Immature natural killer cell (primary cell): ENCODE measurements around the gene TRIM28. TPM values are rescaled to one million over a fixed set of nuclear protein-coding genes. Genes with fewer than 3 reads are reported as not detected.

Source experiments
- DNase-seq, 3 donors: peaks; one replicate each; pipeline ENCODE4 v3.0.0; 2022; ENCODE audit warnings: mixed read lengths in 1 of 3
- H3K27ac Mint-ChIP-seq, 6 donors: one replicate each; pipeline ENCODE4 v1.8.0; 2020; ENCODE audit warnings: mixed read lengths in 6 of 6, mild to moderate bottlenecking in 5 of 6, inconsistent platforms in 4 of 6, moderate library complexity in 3 of 6
- H3K27me3 Mint-ChIP-seq, 3 donors: one replicate each; pipeline ENCODE4 v1.8.0; 2020 to 2021; ENCODE audit warnings: low read depth in 3 of 3, mild to moderate bottlenecking in 3 of 3, mixed read lengths in 3 of 3, moderate library complexity in 3 of 3, inconsistent platforms in 1 of 3
- H3K36me3 Mint-ChIP-seq, 3 donors: one replicate each; pipeline ENCODE4 v1.8.0; 2020; ENCODE audit warnings: mixed read lengths in 3 of 3, inconsistent platforms in 2 of 3, mild to moderate bottlenecking in 2 of 3
- H3K4me1 Mint-ChIP-seq, 2 donors: one replicate each; pipeline ENCODE4 v1.8.0; 2020; ENCODE audit warnings: inconsistent platforms in 2 of 2, mild to moderate bottlenecking in 2 of 2, mixed read lengths in 2 of 2, moderate library complexity in 1 of 2
- H3K4me3 Mint-ChIP-seq, 5 donors: one replicate each; pipeline ENCODE4 v1.8.0; 2020; ENCODE audit warnings: mild to moderate bottlenecking in 5 of 5, mixed read lengths in 5 of 5, inconsistent platforms in 3 of 5, moderate library complexity in 3 of 5
- H3K9me3 Mint-ChIP-seq, 6 donors: one replicate each; pipeline ENCODE4 v1.8.0; 2020; ENCODE audit warnings: mild to moderate bottlenecking in 6 of 6, mixed read lengths in 6 of 6, inconsistent platforms in 4 of 6, moderate library complexity in 3 of 6
- polyA plus RNA-seq, 3 donors: library from polyadenylated mRNA; unstranded; fragments of 300-500 nt; fragmentation: Illumina TruSeq; gene quantifications; one replicate each; pipeline ENCODE4 v1.2.3, GENCODE V29; 2021

The TRIM28 gene
- polyA plus RNA-seq, 3 donors from 2014 or later, result 34.3 to 36.3 (median 35.7) TPM

DNA sequence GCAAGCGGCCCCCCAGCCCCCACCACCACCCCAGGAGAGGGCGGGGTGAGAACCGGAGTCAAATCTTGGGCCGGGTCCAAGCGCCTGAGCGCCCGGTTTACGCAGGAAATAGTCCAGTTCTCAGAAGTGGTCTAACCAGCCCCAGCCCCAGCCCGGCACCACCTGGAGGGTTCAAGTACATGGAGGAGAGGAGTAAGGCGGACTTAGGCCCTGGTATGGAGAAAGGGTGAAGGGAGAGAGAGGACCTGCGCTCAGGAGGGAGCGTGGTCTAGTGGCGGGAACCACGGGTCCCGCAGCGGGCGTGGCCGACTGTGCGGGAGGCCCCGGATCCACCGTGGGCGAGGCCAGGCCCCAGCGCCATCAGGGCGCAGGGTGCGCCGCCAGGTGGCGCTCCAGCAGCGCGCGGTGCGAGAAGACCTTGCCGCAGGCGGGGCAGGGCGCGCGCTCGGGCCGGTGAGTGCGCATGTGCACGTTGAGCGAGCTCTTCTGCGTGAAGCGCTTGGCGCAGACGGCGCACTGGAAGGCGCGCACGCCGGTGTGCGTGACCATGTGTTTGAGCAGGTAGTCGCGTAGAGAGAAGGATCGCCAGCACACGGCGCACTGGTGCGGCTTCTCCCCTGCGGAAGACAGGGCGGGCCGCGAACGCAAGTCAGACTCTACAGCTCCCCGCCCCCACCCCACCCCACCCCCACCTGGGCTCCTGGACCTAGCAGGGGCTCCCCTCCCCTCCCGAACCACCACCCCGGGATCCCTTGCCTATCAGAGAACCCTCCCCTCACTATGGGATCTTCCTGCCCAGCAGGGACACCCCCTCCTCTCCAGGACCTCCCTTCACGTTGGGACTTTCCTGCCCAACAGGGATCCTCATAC, 29.9 kb upstream of the TRIM28 start:
- peak; percentile 87 to 91 (median 91) for DNase-seq
- peaks cover 0 to 5% (median 3%) of the 10 kb centered on the region in 3 donors for H3K36me3 Mint-ChIP-seq
- H3K27me3 Mint-ChIP-seq, result peaks cover 0 to 8% (median 3%) of the 10 kb centered on the region in 3 donors
- peak overlapping the region; percentile 46 to 79 (median 65) for H3K27ac Mint-ChIP-seq
- H3K4me1 Mint-ChIP-seq, result peaks cover 17 to 28% of the 10 kb centered on the region in 2 donors
- no peaks in the 10 kb centered on the region for H3K9me3 Mint-ChIP-seq
- H3K4me3 Mint-ChIP-seq, result peak overlapping the region; percentile 76 to 83 (median 81)

- Mint-ChIP-seq H3K4me1 (peaks cover 23 to 35% of the 10 kb centered on the region in 2 donors), H3K36me3 (peaks cover 0 to 5% (median 4%) of the 10 kb centered on the region in 3 donors), H3K9me3 (no peaks in the 10 kb centered on the region), H3K4me3 (peak overlapping the region; percentile 54 to 83 (median 81)), H3K27me3 (peaks cover 4 to 14% (median 9%) of the 10 kb centered on the region in 3 donors), H3K27ac (peak overlapping the region in 5 of 6 donors; percentile 40 to 79 (median 62))
- DNase-seq, result no peak
Observed at GRCh38 chr19:58514564-58515022, 29.3 kb upstream of the TRIM28 start.

GRCh38 chr19:58515259-58515658, 28.6 kb upstream of the TRIM28 start:
- no peak for DNase-seq
- H3K4me3 Mint-ChIP-seq, result peak overlapping the region in 4 of 5 donors; percentile 16 to 57 (median 35)
- peak overlapping the region in 4 of 6 donors; percentile 18 to 49 (median 41) for H3K27ac Mint-ChIP-seq
- H3K36me3 Mint-ChIP-seq, result peaks cover 0 to 5% (median 4%) of the 10 kb centered on the region in 3 donors
- peaks cover 10 to 19% (median 13%) of the 10 kb centered on the region in 3 donors for H3K27me3 Mint-ChIP-seq
- H3K4me1 Mint-ChIP-seq, result peaks cover 30 to 42% of the 10 kb centered on the region in 2 donors
- no peaks in the 10 kb centered on the region for H3K9me3 Mint-ChIP-seq

DNA sequence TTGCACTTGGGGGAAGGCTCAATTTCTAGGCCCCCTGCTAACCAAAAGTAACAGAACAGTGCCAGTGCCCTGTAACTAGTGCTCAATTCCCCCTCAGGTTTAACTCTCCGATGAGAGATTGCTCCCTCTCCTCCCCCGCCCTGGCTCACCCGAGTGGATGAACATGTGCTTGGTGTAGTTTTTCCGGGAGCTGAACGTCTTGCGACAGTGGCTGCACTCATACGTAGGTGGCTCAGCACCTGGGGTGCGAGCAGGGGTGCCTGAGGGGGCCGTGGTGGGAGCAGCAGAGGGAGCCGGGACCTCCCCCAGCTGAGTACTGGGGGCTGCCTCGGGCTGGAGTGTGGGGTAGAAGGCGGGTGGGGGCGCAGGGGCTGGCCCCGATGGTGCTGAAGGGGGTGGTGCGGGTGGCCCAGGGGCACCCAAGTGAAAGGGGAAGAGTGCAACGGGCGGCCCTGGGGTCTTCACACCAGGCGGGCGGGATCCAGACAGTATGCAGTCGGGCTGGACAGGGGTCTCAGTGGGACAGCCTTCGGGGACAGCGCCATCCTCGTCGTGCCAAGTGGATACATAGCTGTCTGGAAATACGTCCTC, 27.5 kb upstream of the TRIM28 start:
- H3K4me3 Mint-ChIP-seq, result no peak overlapping the region
- H3K4me1 Mint-ChIP-seq, result peaks cover 34 to 45% of the 10 kb centered on the region in 2 donors

GRCh38 chr19:58516964-58517833, 26.7 kb upstream of the TRIM28 start:
- peaks cover 0 to 5% (median 4%) of the 10 kb centered on the region in 3 donors for H3K36me3 Mint-ChIP-seq
- no peak for DNase-seq
- peak overlapping the region in 1 of 5 donors; percentile 27 for H3K4me3 Mint-ChIP-seq
- H3K27me3 Mint-ChIP-seq, result peaks cover 12 to 19% (median 13%) of the 10 kb centered on the region in 3 donors
- H3K4me1 Mint-ChIP-seq, result peaks cover 34 to 45% of the 10 kb centered on the region in 2 donors
- peak overlapping the region in 1 of 6 donors; percentile 74 for H3K27ac Mint-ChIP-seq
- no peaks in the 10 kb centered on the region for H3K9me3 Mint-ChIP-seq

More for the DNA sequence above, 27.5 kb upstream of the TRIM28 start:
- Mint-ChIP-seq H3K27ac (no peak overlapping the region), H3K9me3 (no peaks in the 10 kb centered on the region), H3K27me3 (peaks cover 12 to 19% (median 13%) of the 10 kb centered on the region in 3 donors), H3K36me3 (peaks cover 0 to 5% (median 4%) of the 10 kb centered on the region in 3 donors)
- no peak for DNase-seq

GRCh38 chr19:58518256-58519086, 25.4 kb upstream of the TRIM28 start:
- peaks cover 34 to 45% of the 10 kb centered on the region in 2 donors for H3K4me1 Mint-ChIP-seq
- no peaks in the 10 kb centered on the region for H3K9me3 Mint-ChIP-seq
- H3K27me3 Mint-ChIP-seq, result peaks cover 12 to 17% (median 13%) of the 10 kb centered on the region in 3 donors
- peak overlapping the region; percentile 91 to 96 (median 91) for H3K4me3 Mint-ChIP-seq
- peaks cover 0 to 5% (median 4%) of the 10 kb centered on the region in 3 donors for H3K36me3 Mint-ChIP-seq
- H3K27ac Mint-ChIP-seq, result peak overlapping the region; percentile 96 to 99 (median 97)
- no peak for DNase-seq

DNA sequence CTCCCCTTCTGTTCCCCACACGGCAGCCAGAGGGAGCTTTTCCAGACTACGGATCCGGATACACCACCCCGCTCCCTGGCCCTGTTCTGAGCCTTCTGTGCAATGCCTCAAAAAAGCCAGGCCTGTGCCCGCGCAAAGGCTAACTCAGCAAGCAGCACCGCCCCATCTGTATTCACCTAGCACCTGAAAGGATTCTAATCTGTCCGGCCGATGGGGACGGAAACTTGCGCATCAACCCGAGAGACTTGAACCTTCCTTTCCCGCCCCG, 24.8 kb upstream of the TRIM28 start:
- Mint-ChIP-seq H3K27me3 (peaks cover 12 to 15% (median 13%) of the 10 kb centered on the region in 3 donors), H3K4me3 (peak overlapping the region; percentile 91 to 96 (median 91)), H3K27ac (peak overlapping the region; percentile 96 to 99 (median 97)), H3K9me3 (no peaks in the 10 kb centered on the region), H3K4me1 (peaks cover 32 to 42% of the 10 kb centered on the region in 2 donors), H3K36me3 (peaks cover 0 to 5% (median 4%) of the 10 kb centered on the region in 3 donors)
- peak in 1 of 3 donors; percentile 38 for DNase-seq

DNA sequence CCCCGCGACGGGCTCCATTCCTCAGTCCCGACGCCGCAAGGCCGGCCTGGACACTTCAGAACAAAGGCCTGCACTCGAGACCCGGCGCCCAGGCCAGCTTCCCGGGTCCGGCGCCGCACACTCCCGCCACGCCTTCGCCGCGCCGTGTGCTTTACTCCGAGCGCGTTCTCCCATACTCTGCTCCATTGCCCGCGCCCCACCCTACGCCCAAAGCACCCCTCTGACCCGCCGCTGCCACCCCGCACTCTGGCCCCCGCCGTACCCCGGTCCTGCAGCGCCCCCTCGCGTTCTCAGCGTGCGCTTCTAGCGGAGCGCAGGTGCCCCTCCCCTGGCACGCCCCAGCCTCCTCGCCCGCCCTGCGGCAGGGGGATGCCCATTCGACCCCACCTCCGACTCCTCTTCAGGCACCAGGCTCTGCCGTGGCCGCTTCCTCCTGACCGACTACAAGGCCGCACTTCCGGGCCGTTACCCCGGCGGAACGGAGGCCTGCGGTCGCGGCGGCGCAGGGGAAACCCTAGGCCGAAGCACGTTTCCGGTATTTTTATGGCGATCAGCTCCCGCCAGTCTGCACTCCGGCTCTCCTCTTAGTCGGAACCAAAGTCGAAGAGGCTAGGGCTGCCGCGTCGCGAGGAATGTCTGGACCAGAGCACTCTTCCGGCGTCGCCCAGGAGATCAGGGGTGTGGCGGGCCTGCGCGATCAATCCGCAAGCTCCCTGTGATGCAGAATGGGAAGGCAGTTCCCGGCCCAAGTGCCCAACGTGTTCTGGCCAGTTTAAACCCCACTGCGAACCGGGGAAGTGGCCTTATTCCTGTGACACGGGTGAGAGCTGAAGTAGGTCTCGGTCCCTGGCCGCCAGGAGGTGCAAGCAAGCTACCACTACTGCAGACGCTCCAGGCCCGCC, 24.3 kb upstream of the TRIM28 start, which contains the start of gene ZBTB45:
Gene ZBTB45, minus strand, starts transcription at position 456 of the 902 bp plus-strand sequence. CDS start 2,137 bp downstream, outside the sequence.
- peak; percentile 91 to 93 (median 93) for DNase-seq
- Mint-ChIP-seq H3K36me3 (peaks cover 0 to 5% (median 4%) of the 10 kb centered on the region in 3 donors), H3K9me3 (no peaks in the 10 kb centered on the region), H3K4me3 (peak within 1 kb of the TSS; percentile 91 to 96 (median 91)), H3K27me3 (peaks cover 12 to 13% (median 12%) of the 10 kb centered on the region in 3 donors), H3K4me1 (peaks cover 29 to 37% of the 10 kb centered on the region in 2 donors), H3K27ac (peak within 1 kb of the TSS; percentile 96 to 99 (median 97))

DNA sequence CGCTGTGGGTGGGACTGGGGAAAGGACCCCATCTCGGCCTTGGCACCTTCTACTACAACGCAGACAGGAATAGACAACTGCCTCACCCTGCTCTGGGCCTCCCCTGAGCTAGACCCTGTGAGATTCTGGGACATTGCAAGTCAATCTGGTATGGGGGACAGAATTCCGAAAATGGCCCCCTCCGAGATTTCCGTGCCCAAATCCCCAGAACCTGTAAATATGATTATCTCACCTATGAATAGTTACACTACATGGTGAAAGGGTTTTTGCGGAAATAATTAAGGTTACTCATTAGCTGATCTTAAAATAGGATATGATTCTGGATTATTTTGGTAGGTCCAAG, 23.6 kb upstream of the TRIM28 start:
- Mint-ChIP-seq H3K27me3 (peaks cover 12% of the 10 kb centered on the region in 3 donors), H3K36me3 (peaks cover 0 to 5% (median 4%) of the 10 kb centered on the region in 3 donors), H3K9me3 (no peaks in the 10 kb centered on the region), H3K4me3 (peak overlapping the region; percentile 91 to 96 (median 91)), H3K4me1 (peaks cover 29 to 37% of the 10 kb centered on the region in 2 donors), H3K27ac (peak overlapping the region; percentile 96 to 99 (median 97))
- no peak for DNase-seq

DNA sequence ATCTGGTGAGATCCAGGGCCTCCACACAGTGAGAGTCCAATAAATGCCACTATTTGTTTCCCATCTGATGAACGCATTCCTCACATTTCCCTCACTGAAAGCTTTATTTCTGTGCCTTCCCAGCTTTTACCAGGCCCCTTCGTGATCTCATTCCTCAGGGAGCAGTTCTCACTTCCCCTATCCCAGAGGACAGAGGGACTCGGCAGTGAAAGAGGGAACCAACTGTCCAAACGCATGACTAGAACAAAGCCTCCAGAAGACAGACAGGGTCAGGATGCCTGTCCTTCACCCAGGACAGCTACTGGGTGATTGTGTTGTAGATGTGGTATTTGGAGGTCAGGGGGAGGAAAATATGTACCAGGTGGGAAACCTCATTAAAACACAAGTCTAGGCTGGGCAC, 22.2 kb upstream of the TRIM28 start:
- Mint-ChIP-seq H3K27me3 (peaks cover 10 to 12% (median 11%) of the 10 kb centered on the region in 3 donors), H3K36me3 (peaks cover 0 to 4% (median 0%) of the 10 kb centered on the region in 3 donors), H3K4me3 (peak overlapping the region in 3 of 5 donors; percentile 31 to 60 (median 49)), H3K4me1 (peaks cover 29 to 30% of the 10 kb centered on the region in 2 donors), H3K27ac (peak overlapping the region in 2 of 6 donors; percentile 76 to 78), H3K9me3 (no peaks in the 10 kb centered on the region)
- no peak for DNase-seq

- Mint-ChIP-seq H3K4me3 (no peak overlapping the region), H3K4me1 (peaks cover 27 to 29% of the 10 kb centered on the region in 2 donors), H3K9me3 (no peaks in the 10 kb centered on the region), H3K27me3 (peaks cover 10 to 12% (median 11%) of the 10 kb centered on the region in 3 donors), H3K36me3 (peaks cover 0 to 4% (median 0%) of the 10 kb centered on the region in 3 donors), H3K27ac (peak overlapping the region in 2 of 6 donors; percentile 37 to 78)
- DNase-seq, result no peak
Observed at GRCh38 chr19:58522709-58523108, 21.2 kb upstream of the TRIM28 start.
